ENCODE measurements around the gene RO60. TPM values are rescaled to one million over a fixed set of nuclear protein-coding genes. Genes with fewer than 3 reads are reported as not detected.

RO60 gene
- total RNA-seq, 6 donors from 2014 or later, result 49.5 to 131 (median 72.0) TPM

DNA sequence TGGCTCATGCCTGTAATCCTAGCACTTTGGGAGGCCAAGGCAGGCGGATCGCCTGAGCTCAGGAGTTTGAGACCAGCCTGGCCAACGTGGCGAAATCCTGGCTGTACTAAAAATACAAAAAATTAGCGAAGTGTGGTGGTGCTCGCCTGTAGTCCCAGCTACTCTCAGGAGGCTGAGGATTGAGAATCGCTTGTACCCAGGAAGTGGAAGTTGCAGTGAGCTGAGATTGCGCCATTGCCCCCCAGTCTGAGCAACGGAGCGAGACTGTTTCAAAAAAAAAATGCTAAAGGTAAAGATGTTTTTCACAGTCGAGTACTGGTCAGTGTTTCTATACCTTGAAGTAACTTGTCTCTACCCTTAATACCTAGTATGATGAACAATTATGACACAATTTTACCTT is 34.7 kb downstream of the RO60 start:
- Histone ChIP-seq H3K9me3 (no peaks in the 10 kb centered on the region), H3K27ac (no peak overlapping the region), H3K4me3 (no peak overlapping the region), H3K27me3 (no peaks in the 10 kb centered on the region), H3K36me3 (peaks cover 0 to 86% (median 23%) of the 10 kb centered on the region in 4 donors), H3K4me1 (no peaks in the 10 kb centered on the region)
- ATAC-seq (ENCODE audit: low FRiP score in 2 of 2) (no peak), DNase-seq (no peak)
- WGBS, 2 donors, result 87 to 89% methylated on average over 11 of the region's 11 CpGs
- no peak for TF ChIP-seq EP300 (IDR thresholded peaks at IDR 0.05)
- TF ChIP-seq, protein P1, sequence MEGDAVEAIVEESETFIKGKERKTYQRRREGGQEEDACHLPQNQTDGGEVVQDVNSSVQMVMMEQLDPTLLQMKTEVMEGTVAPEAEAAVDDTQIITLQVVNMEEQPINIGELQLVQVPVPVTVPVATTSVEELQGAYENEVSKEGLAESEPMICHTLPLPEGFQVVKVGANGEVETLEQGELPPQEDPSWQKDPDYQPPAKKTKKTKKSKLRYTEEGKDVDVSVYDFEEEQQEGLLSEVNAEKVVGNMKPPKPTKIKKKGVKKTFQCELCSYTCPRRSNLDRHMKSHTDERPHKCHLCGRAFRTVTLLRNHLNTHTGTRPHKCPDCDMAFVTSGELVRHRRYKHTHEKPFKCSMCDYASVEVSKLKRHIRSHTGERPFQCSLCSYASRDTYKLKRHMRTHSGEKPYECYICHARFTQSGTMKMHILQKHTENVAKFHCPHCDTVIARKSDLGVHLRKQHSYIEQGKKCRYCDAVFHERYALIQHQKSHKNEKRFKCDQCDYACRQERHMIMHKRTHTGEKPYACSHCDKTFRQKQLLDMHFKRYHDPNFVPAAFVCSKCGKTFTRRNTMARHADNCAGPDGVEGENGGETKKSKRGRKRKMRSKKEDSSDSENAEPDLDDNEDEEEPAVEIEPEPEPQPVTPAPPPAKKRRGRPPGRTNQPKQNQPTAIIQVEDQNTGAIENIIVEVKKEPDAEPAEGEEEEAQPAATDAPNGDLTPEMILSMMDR (IDR thresholded peaks at IDR 0.05), result no peak
- no peak for TF ChIP-seq POLR2A (IDR thresholded peaks at IDR 0.05)
- TF ChIP-seq POLR2AphosphoS5 (IDR thresholded peaks at IDR 0.05), result no peak

DNA sequence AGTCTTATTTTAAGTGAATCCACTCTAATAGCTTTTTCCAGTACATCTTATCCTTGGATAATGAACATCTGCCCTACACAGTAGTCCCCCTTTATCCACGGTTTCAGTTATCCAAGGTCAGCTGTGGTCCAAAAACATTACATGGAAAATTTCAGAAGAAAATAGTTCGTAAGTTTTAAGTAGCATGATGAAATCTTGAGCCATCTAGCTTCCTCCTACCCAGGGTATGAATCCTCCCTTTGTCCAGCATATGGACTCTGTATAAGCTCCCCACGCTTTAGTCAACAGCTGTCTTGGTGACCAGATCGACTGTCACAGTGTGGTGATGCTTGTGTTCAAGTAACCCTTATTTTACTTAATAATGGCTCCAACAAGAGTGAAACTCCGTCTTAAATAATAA is 43.2 kb downstream of the RO60 start:
- no peak for ATAC-seq (ENCODE audit: low FRiP score in 2 of 2)
- TF ChIP-seq POLR2A (IDR thresholded peaks at IDR 0.05) (no peak), EP300 (IDR thresholded peaks at IDR 0.05) (no peak), POLR2AphosphoS5 (IDR thresholded peaks at IDR 0.05) (no peak)
- TF ChIP-seq, protein P1 (IDR thresholded peaks at IDR 0.05), result no peak
- 89 to 90% methylated on average over 5 of the region's 5 CpGs for WGBS, 2 donors
- H3K36me3 ChIP-seq, result peaks cover 7 to 31% (median 19%) of the 10 kb centered on the region in 4 donors
- H3K4me3 ChIP-seq, result no peak overlapping the region
- H3K9me3 ChIP-seq, result no peaks in the 10 kb centered on the region
- peaks cover 7 to 18% (median 16%) of the 10 kb centered on the region in 4 donors for H3K4me1 ChIP-seq
- no peaks in the 10 kb centered on the region for H3K27me3 ChIP-seq
- no peak for DNase-seq
- H3K27ac ChIP-seq, result no peak overlapping the region

DNA sequence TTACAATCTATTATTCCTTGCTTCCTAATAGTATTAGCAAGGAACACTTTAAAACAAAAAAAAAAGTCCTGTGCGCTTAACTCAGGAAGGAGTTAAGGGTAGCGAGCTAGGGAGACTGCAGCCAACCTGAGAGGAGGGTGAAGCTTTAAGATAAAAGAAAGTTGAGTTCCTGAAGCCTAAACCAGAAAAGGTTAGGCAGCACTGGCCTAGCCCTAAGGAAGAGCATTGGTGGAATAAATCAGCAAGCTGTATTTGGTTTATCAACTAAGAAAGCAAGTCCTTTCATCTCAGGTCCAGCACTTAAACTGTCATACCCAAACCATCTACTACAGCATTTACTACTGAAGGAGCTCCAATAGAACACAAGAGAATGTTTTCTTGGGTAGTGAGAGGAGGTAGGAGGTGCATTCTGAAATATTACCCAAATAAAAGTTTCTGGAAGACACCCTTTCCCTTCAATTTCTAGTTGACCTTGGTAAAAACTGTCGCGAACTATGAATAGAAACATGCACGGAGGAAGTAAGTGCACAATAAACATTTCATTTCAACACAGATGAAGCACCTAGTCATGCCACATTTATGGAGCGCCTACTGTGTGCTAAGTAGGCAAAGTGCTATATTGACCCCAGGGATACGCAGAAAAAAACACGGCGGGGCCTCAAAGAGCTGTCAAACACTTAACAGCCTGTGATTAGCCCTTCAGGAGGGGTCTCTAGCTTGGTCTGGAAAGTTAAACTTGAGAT is 44.5 kb downstream of the RO60 start:
- H3K9me3 ChIP-seq, result no peaks in the 10 kb centered on the region
- DNase-seq (no peak), ATAC-seq (ENCODE audit: low FRiP score in 2 of 2) (no peak)
- peak overlapping the region; percentile 63 to 88 (median 75) for H3K4me3 ChIP-seq
- no peaks in the 10 kb centered on the region for H3K27me3 ChIP-seq
- TF ChIP-seq POLR2A (IDR thresholded peaks at IDR 0.05) (no peak), POLR2AphosphoS5 (IDR thresholded peaks at IDR 0.05) (no peak), EP300 (IDR thresholded peaks at IDR 0.05) (no peak)
- TF ChIP-seq, protein P1 (IDR thresholded peaks at IDR 0.05), result no peak
- WGBS, 2 donors, result 30 to 33% methylated on average over 9 of the region's 9 CpGs
- H3K36me3 ChIP-seq, result peaks cover 7 to 18% (median 15%) of the 10 kb centered on the region in 4 donors
- H3K4me1 ChIP-seq, result peaks cover 7 to 18% (median 16%) of the 10 kb centered on the region in 4 donors
- H3K27ac ChIP-seq, result peak overlapping the region; percentile 89 to 93 (median 91)

DNA sequence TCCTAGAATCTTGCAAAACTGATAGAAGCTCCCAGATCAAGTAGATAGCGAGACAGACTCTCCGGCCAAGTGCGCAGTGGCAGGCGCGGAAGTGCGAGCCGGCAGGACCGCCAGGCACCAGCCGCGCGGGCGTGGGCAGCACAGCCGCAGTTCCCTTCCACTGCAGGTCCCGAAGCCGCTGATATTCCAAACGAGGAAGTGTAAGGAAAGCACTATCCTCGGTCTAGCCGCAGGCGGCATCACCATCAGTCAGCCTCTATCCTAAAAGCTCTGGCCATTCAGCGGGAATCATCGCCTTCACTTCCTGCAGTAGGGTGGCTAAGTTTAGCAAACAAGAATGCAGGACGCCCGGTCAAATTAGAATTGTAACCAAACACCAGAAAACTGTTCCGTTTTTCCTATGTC is 45.1 kb downstream of the RO60 start:
- H3K27ac ChIP-seq, result peak overlapping the region; percentile 89 to 93 (median 91)
- peaks cover 7 to 18% (median 16%) of the 10 kb centered on the region in 4 donors for H3K4me1 ChIP-seq
- H3K9me3 ChIP-seq, result no peaks in the 10 kb centered on the region
- peaks cover 7 to 12% (median 10%) of the 10 kb centered on the region in 4 donors for H3K36me3 ChIP-seq
- H3K4me3 ChIP-seq, result peak overlapping the region; percentile 63 to 88 (median 75)
- DNase-seq (peak; percentile 61 to 90), ATAC-seq (ENCODE audit: low FRiP score in 2 of 2) (peak; percentile 77 to 82)
- H3K27me3 ChIP-seq, result no peaks in the 10 kb centered on the region
- WGBS, 2 donors, result 0% methylated on average over 18 to 24 of the region's 24 CpGs
- TF ChIP-seq EP300 (IDR thresholded peaks at IDR 0.05) (no peak), POLR2AphosphoS5 (IDR thresholded peaks at IDR 0.05) (peak in 1 of 2 donors; percentile 14), POLR2A (IDR thresholded peaks at IDR 0.05) (no peak)

DNA sequence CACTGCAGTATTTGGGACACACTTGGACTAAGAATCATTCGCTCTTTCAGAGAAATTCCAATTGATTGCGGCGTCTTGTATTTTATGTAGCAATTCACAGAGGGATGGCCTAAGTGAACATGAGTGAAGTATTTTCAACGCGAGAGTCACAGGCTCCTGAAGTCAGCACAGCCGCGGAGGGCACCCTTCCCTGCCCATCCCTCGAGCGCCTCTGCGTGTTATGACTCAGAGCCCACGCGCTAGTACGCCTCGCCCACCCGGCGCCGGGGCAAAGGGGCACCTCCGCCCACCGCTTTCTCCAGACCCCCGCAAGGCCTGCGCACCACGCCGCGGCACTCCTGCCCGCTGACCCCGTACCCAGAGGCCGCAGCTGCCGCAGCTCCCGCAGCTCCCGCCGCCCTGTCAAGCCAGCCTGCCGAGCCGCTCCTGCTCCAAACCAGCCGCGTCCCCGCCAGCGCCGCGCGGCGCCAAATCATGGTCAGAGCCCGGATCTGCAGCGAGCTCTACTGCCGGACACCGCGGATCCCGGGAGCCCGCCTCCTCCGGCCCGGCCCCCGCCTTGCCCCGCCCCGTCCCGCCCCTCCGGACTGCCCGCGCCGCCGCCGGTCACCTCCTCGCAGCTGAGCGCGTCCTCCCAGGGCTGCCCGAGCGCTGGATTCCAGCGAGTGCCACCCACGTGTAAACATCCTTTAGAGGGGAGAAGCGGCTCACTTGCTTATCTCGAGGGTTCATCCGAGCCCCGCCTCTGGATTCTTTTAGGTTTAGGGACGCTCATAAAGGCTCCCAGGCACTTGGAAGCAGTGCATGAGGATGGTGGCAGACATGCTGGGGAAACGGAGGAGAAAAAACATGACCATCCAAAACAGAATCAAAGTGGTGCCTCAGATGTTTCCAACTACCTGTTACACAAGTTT is 45.8 kb downstream of the RO60 start, which contains the start of gene GLRX2:
TSS of gene GLRX2 (minus strand) at position 508 of the 914 bp plus-strand sequence. CDS start at position 476, 32 bp downstream.
- H3K36me3 ChIP-seq, result peaks cover 2 to 6% (median 4%) of the 10 kb centered on the region in 4 donors
- TF ChIP-seq POLR2AphosphoS5 (IDR thresholded peaks at IDR 0.05) (peak; percentile 70 to 81), POLR2A (IDR thresholded peaks at IDR 0.05) (peak in 3 of 4 donors; percentile 75 to 89 (median 84)), EP300 (IDR thresholded peaks at IDR 0.05) (no peak)
- TF ChIP-seq, protein P1 (IDR thresholded peaks at IDR 0.05), result peak in 2 of 6 experiments; percentile 27 to 31
- 0% methylated on average over 10 to 48 of the region's 73 CpGs for WGBS, 2 donors
- H3K27me3 ChIP-seq, result no peaks in the 10 kb centered on the region
- H3K27ac ChIP-seq, result peak within 1 kb of the TSS; percentile 89 to 93 (median 91)
- no peaks in the 10 kb centered on the region for H3K9me3 ChIP-seq
- ATAC-seq (ENCODE audit: low FRiP score in 2 of 2), result peak; percentile 96 to 98
- DNase-seq, result peak; percentile 93 to 97
- peaks cover 7 to 18% (median 16%) of the 10 kb centered on the region in 4 donors for H3K4me1 ChIP-seq
- peak within 1 kb of the TSS; percentile 63 to 88 (median 75) for H3K4me3 ChIP-seq

All from upper lobe of left lung (tissue), 6 donors.